Left lobe of liver (tissue), 2 donors: ENCODE data around the gene LDLRAD4. TPM values are rescaled to one million over a fixed set of nuclear protein-coding genes. Genes with fewer than 3 reads are reported as not detected.

Source experiments
- ATAC-seq: fragments of 200-7000 bp; cut with Tn5 transposase; one replicate; pipeline ENCODE4 v1.9.1; 2020; ENCODE audit warnings: mild to moderate bottlenecking, moderate library complexity
- DNase-seq: peaks from one replicate; pipeline ENCODE4 v3.0.0-alpha.2; 2020; ENCODE audit warnings: low spot score
- total RNA-seq: library from RNA; stranded (reverse); gene quantifications from one replicate; pipeline ENCODE4 v1.2.1, GENCODE V29; 2021
- donor health status: DM: no; HTN: no; CAD: no; lungs with moderate emphysema.
- donor health status: DM: no; HTN: yes; CAD: no.

The LDLRAD4 gene
- total RNA-seq, 1 donor from 2014 or later = 41.9 TPM

GRCh38 chr18:13262839-13263691 is 44.5 kb downstream of the LDLRAD4 start:
- peak; percentile 27 for DNase-seq
- no peak for ATAC-seq

DNA sequence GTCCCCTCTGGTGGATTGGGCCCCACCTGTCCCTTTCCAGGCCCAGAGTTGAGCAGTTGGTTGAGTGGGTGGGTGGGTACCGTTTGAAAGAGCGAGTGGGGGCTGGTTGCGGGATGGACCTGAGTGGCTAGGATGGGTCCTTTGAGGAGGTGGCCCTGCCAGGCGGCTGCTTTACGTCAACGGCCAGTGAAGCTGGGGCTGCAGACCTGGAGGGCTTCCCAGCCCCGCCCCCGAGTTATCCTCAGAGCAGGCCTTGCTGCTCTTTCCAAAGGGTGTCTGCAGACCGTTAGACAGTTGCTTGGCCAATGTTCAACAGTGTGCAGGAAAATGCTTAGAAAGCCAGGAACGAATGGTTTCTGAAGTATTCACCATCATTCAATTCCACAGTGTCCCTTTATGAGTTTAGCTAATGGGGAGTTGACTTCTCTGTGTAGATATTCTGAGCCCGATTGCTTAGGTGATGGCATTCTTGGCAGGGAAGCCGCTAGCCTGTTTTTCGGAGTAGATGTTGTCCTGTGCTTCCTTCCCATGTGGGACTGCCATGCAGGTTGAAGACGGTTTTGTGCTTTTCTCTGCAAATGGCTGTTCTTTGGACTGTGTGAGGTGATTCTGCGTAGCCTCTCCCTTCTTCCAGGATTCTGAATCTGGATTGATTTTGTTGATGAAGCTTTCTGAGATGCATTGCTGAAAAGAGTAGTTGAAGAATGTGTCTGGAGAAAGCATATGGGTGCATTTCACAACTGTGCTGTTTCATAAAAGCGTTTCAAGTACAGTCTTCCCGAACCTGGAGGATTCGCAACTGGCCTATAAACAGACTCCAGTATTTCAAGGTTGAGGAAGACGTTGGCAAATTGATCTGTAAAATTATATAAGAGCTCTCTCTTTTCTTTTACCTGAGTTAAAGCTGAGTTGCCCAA is 45.8 kb downstream of the LDLRAD4 start:
- DNase-seq = peak; percentile 43
- ATAC-seq = no peak

DNA sequence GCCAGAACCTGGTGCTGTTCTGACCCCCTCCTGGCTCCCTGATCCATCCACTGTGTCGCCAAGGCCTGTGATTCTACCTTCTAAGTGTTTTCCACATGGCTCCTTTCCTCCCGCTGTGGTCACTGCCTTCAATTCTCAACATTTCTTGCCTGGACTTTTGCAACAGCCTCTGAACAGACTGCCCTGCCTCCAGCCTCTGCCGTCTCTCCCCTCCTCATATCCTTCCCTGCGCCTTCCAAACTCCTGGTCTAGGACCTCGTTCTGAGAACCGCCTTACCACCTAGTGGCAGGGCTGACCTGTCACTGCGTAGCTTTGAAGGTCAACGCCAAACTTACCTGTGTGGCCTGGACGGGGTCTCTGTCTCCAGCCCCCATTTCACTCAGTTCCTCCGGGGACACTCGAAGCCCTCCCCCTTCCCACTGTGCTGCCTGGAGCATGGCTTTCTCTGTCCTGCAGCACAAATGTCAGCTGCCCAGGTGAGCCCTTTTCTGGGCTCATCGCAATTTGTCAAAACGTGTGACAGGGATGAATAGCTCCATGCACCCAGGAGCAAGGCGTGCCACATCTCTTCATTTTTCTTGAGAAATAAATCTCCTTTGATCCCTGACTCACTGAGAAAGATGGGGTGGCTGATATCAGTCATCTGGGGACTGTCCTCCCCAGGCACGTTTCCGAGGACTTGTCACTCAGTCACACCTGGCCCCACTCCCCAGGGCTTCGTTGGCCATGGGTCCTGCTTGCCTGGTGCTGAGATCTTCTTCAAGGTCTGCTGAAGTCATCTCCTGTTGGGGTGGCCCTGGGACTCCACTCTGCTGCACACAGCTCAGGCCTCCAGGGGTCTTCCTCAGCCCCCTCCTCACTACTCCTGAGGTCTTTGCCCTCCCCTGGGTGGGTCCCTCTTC is 46.7 kb downstream of the LDLRAD4 start:
- ATAC-seq (no peak), DNase-seq (peak; percentile 35)

DNA sequence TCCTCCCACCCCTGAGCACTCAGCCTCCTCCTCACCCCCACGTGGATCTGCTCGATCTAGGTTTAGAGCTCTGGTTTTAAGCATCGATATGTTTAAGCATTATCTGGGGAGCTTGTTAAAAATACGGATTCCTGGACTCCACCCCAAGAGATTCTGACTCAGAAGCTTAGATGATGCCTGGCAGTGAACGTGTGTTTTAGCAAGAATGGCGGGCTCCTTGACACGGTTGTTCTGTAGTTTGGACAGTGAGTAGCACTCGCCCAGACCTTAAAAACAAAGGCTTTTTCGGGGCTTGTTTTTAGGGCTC is 47.3 kb downstream of the LDLRAD4 start:
- ATAC-seq (no peak), DNase-seq (no peak)

- peak; percentile 40 for DNase-seq
- no peak for ATAC-seq
Measured at GRCh38 chr18:13266218-13267100, 47.9 kb downstream of the LDLRAD4 start.

GRCh38 chr18:13267431-13267873 is 48.9 kb downstream of the LDLRAD4 start:
- ATAC-seq = no peak
- DNase-seq = peak; percentile 14

DNA sequence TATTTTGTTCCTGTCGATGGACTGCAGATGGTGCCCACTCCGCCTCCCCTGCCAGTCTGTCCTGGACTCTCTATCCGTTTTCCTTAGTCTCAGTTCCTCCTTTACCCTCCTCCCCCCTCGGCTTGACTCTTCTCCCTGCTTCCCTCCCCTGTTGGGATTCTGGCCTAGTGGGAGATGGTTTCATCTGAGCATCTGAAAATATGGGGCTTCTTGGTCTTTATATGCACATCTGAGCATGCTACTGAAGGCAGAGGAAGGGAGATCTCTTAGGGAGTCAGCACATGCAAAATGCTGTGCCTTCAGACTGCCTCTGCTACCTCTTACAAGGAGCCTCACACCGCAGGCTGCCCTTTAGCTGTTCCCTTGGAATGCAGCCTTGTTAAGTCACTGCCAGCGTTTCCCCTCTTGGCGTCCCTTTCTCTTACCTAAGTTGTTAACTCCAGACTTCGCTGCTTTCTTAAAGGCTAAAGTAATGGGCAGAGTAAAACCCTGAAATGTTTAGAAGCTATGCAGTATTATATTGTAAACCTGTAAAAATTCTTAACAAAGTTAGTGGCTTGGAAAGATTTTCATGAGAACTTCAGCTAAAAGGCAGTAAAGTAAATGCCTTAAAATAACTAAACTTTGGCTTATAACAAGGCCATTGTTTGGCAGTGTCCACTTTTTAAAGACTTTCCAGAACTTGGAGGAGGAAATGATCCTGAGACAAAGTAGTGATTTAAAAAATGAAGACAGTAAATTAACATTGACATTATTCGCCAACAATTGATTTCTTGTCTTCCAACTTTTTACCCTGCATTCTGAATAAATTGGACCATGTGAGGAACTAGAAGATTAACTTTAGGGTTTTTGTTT is 49.8 kb downstream of the LDLRAD4 start:
- no peak for ATAC-seq
- peak; percentile 26 for DNase-seq

GRCh38 chr18:13269013-13269280 is 50.4 kb downstream of the LDLRAD4 start:
- no peak for ATAC-seq

GRCh38 chr18:13269521-13270011 is 51.0 kb downstream of the LDLRAD4 start:
- DNase-seq (no peak), ATAC-seq (no peak)

More at GRCh38 chr18:13269013-13269280, 50.4 kb downstream of the LDLRAD4 start:
- no peak for DNase-seq

- DNase-seq (peak; percentile 33), ATAC-seq (peak; percentile 51)
Measured at GRCh38 chr18:13270279-13270855, 51.8 kb downstream of the LDLRAD4 start.

DNA sequence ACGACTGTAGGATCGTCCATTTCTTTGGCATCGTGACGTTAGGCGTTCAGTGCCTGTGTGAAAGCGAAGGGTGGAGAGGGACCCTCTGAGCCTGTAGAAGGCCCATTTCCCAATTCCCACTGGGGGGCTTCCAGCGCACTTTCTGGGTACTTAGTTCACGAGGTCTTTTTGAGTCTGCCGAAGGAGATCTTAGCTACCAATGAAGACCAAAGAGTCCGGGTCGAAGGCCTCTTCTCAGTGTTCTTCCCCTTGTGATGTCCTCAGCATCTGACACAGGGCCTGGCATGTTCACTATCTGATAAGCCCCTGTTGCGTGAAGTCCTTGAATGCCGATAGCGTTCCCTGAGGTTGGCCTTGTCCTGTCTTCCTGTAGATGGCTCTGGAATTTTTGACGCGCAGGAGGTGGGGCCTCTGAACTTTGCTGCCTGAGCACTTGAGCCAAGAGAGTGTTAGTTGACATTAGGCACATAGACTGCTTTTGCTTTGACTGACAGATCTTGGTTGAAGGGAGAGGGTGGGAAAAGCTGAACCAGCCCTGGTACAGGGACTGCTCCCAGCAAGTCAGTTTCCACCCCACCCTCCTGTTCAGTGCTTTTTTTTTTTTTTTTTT is 52.8 kb downstream of the LDLRAD4 start:
- DNase-seq (peak; percentile 68), ATAC-seq (peak; percentile 91)

- ATAC-seq = no peak
- DNase-seq = peak; percentile 35
Measured at GRCh38 chr18:13272416-13272815, 53.9 kb downstream of the LDLRAD4 start.

GRCh38 chr18:13273800-13274199 is 55.2 kb downstream of the LDLRAD4 start:
- ATAC-seq (no peak), DNase-seq (peak; percentile 41)

- ATAC-seq = no peak
- DNase-seq = no peak
Measured at GRCh38 chr18:13275075-13275474, 56.5 kb downstream of the LDLRAD4 start.

DNA sequence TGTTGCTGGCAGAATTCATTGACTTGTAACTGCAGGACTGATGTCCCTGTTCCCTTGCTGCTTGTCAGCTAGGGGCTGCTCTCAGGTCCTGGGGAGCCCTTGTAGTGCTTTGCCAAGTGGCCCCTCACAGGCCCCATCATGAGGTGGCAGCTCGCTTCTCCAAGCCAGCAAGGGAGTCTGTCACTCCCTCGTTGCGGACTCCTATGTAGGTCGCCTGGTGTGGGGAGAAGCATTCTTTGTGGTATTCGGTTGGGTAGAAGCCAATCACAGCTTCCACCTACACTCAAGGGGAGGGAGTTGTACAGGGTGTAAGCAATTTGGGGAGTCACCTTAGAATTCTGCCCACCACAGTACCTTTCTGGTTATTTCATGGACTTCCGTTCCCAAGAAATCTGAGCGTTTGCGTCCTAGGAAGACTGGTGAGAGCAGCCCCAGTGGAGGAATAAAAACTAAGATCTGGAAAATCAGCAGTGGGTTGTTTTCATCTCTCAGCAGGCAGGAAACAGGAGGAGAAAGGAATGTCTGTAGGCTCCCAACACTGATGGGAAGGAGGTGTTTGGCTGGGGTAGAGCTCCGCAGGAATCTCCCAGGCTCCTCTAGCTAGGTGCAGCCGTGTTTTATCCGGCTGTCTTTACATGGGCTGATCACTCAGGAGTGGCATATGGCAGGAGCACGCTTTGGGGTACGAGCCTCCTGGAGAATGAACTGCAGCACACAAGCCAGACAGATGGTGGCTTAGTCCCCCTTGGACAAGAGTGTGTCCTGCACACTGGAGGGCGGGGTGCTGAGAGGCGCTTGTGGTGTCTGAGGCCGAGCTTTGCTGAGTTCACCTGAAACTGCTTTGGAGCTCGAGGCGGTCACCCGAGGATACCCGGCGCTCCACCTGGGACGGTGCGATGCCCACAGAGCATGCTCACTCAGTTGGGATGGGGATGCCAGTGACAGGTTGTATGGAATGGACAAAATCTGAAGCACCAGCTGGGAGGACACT is 58.3 kb downstream of the LDLRAD4 start:
- no peak for ATAC-seq
- DNase-seq = no peak

- DNase-seq = no peak
- ATAC-seq = no peak
Measured at GRCh38 chr18:13278062-13278630, 59.6 kb downstream of the LDLRAD4 start.
